PC-3 (cell line): ENCODE results near the gene ACP7. TPM values are rescaled to one million over a fixed set of nuclear protein-coding genes. Genes with fewer than 3 reads are reported as not detected.

ENCODE experiments used
- ATAC-seq: fragments of 200-7000 bp; cut with Tn5 transposase; 2 replicates; pipeline ENCODE4 v1.9.1; 2020; ENCODE audit warnings: mild to moderate bottlenecking, moderate library complexity
- Bru-seq: library from RNA; stranded (reverse); fragments of 400-500 nt; gene quantifications from one replicate; lab custom pipeline; 2021; lab: Mats Ljungman, UMichigan
- BruChase-seq, 2 experiments: library from RNA; stranded (reverse); fragments of 400-500 nt; gene quantifications; one replicate each; lab custom pipeline; 2021; lab: Mats Ljungman, UMichigan
- BruUV-seq: library from RNA; stranded (reverse); fragments of 400-500 nt; replicated peaks from 2 replicates; lab custom pipeline; 2021; lab: Mats Ljungman, UMichigan
- CTCF ChIA-PET: fragments of 300-600 bp; sonication (Branson Sonifier 250); formaldehyde crosslinking; loops from one replicate; lab custom pipeline; 2022; ENCODE audit warnings: antibody characterized with exemption; lab: Charles Lee
- POLR2A ChIA-PET: fragments of 300-600 bp; sonication (Branson Sonifier 250); formaldehyde crosslinking; loops from one replicate; lab custom pipeline; 2022; ENCODE audit warnings: antibody characterized with exemption; ENCODE audit not compliant: unreplicated experiment; lab: Charles Lee
- DNase-seq: peaks from one replicate; pipeline ENCODE4 v3.0.0-alpha.2; 2015
- H2AFZ ChIP-seq: fragments of 300-600 bp; sonication (generic); 2 replicates; pipeline ENCODE4 v1.6.0; 2016; ENCODE audit warnings: antibody characterized with exemption, low read length
- H3F3A ChIP-seq: fragments of 300-600 bp; sonication (generic); one replicate; pipeline ENCODE4 v1.6.0; 2017; ENCODE audit warnings: antibody characterized with exemption, low read length, control low read depth, mild to moderate bottlenecking; ENCODE audit not compliant: unreplicated experiment
- H3K27ac ChIP-seq: fragments of 300-600 bp; sonication (generic); 2 replicates; pipeline ENCODE4 v1.5.1; 2016; ENCODE audit warnings: mild to moderate bottlenecking, low read length
- H3K27me3 ChIP-seq: fragments of 300-600 bp; sonication (generic); 2 replicates; pipeline ENCODE4 v1.6.1; 2016; ENCODE audit warnings: low read length, mixed read lengths
- H3K36me3 ChIP-seq: fragments of 300-600 bp; sonication (generic); 2 replicates; pipeline ENCODE4 v1.6.1; 2016; ENCODE audit warnings: low read depth, mixed run types, low read length, mixed read lengths
- H3K4me1 ChIP-seq: fragments of 300-600 bp; sonication (generic); 2 replicates; pipeline ENCODE4 v1.5.1; 2016; ENCODE audit warnings: low read length; ENCODE audit not compliant: insufficient read depth
- H3K4me2 ChIP-seq: fragments of 300-600 bp; sonication (generic); 2 replicates; pipeline ENCODE4 v1.6.0; 2016; ENCODE audit warnings: low read length
- H3K4me3 ChIP-seq: fragments of 300-600 bp; sonication (generic); 2 replicates; pipeline ENCODE4 v1.5.1; 2016; ENCODE audit warnings: mild to moderate bottlenecking, low read length, mixed read lengths
- H3K79me2 ChIP-seq: fragments of 300-600 bp; sonication (generic); 2 replicates; pipeline ENCODE4 v1.6.1; 2017; ENCODE audit warnings: low read length, mixed read lengths
- H3K9ac ChIP-seq: fragments of 300-600 bp; sonication (generic); 2 replicates; pipeline ENCODE4 v1.6.0; 2016; ENCODE audit warnings: mild to moderate bottlenecking, low read length
- H3K9me2 ChIP-seq: fragments of 300-600 bp; sonication (generic); replicated peaks from 2 replicates; pipeline ENCODE4 v1.6.1; 2016; ENCODE audit warnings: mixed run types, low read length, mixed read lengths
- H3K9me3 ChIP-seq: fragments of 300-600 bp; sonication (generic); 2 replicates; pipeline ENCODE4 v1.6.1; 2016; ENCODE audit warnings: low read length, mixed read lengths
- H4K20me1 ChIP-seq: fragments of 300-600 bp; sonication (generic); 2 replicates; pipeline ENCODE4 v1.6.1; 2016; ENCODE audit warnings: low read length, mixed read lengths
- EZH2 ChIP-seq: fragments of 300-600 bp; sonication (generic); IDR thresholded peaks from one replicate; pipeline ENCODE4 v1.6.1; 2017; ENCODE audit warnings: antibody characterized with exemption, mild to moderate bottlenecking, low read length; ENCODE audit not compliant: unreplicated experiment
- EZH2phosphoT487 ChIP-seq: fragments of 300-600 bp; sonication (generic); IDR thresholded peaks from 2 replicates; pipeline ENCODE4 v1.6.1; 2018; ENCODE audit warnings: mild to moderate bottlenecking, antibody characterized with exemption, low read length, borderline replicate concordance
- intact Hi-C: fragments of 100-400 bp; cut with micrococcal nuclease; formaldehyde crosslinking; loops from 2 replicates; pipeline ENCODE4 v1.9.0; 2023
- long read RNA-seq: library from polyadenylated mRNA; unstranded; transcript quantifications from one replicate; pipeline ENCODE4 v2.0.0, GENCODE V29; 2021; ENCODE audit not compliant: unreplicated experiment
- total RNA-seq: library from RNA; depleted of rRNA; stranded (reverse); fragments of >200 nt; gene quantifications from 2 replicates; pipeline ENCODE4 v1.2.3, GENCODE V29; 2014; rRNA removed
- TF ChIP-seq, protein P1 (sequence below): fragments of 300-600 bp; sonication (generic); conservative IDR thresholded peaks from 2 replicates; pipeline ENCODE4 v1.5.1; 2017; ENCODE audit warnings: antibody characterized with exemption, low read depth, mild to moderate bottlenecking, low read length

The ACP7 gene
- 3.4 and 5.0 TPM in 2 replicates for total RNA-seq
- percentile 46 among the genes with signal in this experiment for Bru-seq, nascent RNA
- BruChase-seq, experiment 1, labeled RNA remaining after a 6-hour chase: percentile 57 among the genes with signal in this experiment
- percentile 41 among the genes with signal in this experiment for BruChase-seq, experiment 2, labeled RNA remaining after a 2-hour chase
- long read RNA-seq, partial matches to known transcripts: 4 of 9 reads
- long read RNA-seq, other reads (novel, unspliced or antisense): 3 of 9 reads

- H3K36me3 ChIP-seq: no peaks in the 10 kb centered on the region
- H3K4me1 ChIP-seq: peaks cover 17% of the 10 kb centered on the region
- no TSS peak for BruUV-seq
- peak within 1 kb of the TSS; percentile 78 for H3K9ac ChIP-seq
- ChIA-PET CTCF (interaction anchor here (0.7 kb wide), 1 partner anchor 246 kb away, joined by 3 read pairs; no protein-coding TSS in a partner anchor), POLR2A (interaction anchor here (0.6 kb wide), 1 partner anchor 9 kb away, joined by 4 read pairs; no protein-coding TSS in a partner anchor)
- peak within 1 kb of the TSS; percentile 90 for H3K4me2 ChIP-seq
- H3K9me3 ChIP-seq: no peaks in the 10 kb centered on the region
- peak within 1 kb of the TSS; percentile 82 for H2AFZ ChIP-seq
- intact Hi-C loops: no loop called here
- peak; percentile 32 for DNase-seq
- ATAC-seq: peak; percentile 54
- peak within 1 kb of the TSS; percentile 56 for H3K27ac ChIP-seq
- peak within 1 kb of the TSS; percentile 93 for H3K4me3 ChIP-seq
- H3F3A ChIP-seq: peaks cover 4% of the 10 kb centered on the region
- TF ChIP-seq EZH2: no peak
- TF ChIP-seq EZH2phosphoT487: no peak
- TF ChIP-seq, protein P1, sequence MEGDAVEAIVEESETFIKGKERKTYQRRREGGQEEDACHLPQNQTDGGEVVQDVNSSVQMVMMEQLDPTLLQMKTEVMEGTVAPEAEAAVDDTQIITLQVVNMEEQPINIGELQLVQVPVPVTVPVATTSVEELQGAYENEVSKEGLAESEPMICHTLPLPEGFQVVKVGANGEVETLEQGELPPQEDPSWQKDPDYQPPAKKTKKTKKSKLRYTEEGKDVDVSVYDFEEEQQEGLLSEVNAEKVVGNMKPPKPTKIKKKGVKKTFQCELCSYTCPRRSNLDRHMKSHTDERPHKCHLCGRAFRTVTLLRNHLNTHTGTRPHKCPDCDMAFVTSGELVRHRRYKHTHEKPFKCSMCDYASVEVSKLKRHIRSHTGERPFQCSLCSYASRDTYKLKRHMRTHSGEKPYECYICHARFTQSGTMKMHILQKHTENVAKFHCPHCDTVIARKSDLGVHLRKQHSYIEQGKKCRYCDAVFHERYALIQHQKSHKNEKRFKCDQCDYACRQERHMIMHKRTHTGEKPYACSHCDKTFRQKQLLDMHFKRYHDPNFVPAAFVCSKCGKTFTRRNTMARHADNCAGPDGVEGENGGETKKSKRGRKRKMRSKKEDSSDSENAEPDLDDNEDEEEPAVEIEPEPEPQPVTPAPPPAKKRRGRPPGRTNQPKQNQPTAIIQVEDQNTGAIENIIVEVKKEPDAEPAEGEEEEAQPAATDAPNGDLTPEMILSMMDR: no peak
- no peaks in the 10 kb centered on the region for H3K27me3 ChIP-seq
- H3K9me2 ChIP-seq: no peaks in the 10 kb centered on the region
- no peaks in the 10 kb centered on the region for H4K20me1 ChIP-seq
- H3K79me2 ChIP-seq: peaks cover 25% of the 10 kb centered on the region
Measured at GRCh38 chr19:39083983-39084731, at the start of gene ACP7. Gene ACP7, plus strand, starts transcription at chr19:39084368. Its CDS starts 902 bp downstream, at chr19:39085270.

- Histone ChIP-seq H3K36me3 (no peaks in the 10 kb centered on the region), H3K27me3 (no peaks in the 10 kb centered on the region), H3K4me2 (no peak overlapping the region), H3F3A (no peaks in the 10 kb centered on the region), H3K27ac (no peak overlapping the region), H4K20me1 (no peaks in the 10 kb centered on the region), H3K9ac (no peak overlapping the region), H3K9me2 (no peaks in the 10 kb centered on the region), H3K4me3 (no peak overlapping the region), H2AFZ (no peak overlapping the region), H3K79me2 (no peaks in the 10 kb centered on the region), H3K9me3 (no peaks in the 10 kb centered on the region), H3K4me1 (peaks cover 8% of the 10 kb centered on the region)
- BruUV-seq: no TSS peak
- POLR2A ChIA-PET: no interaction called here
- intact Hi-C loops: no loop called here
- TF ChIP-seq, protein P1: no peak
- no peak for TF ChIP-seq EZH2phosphoT487
- CTCF ChIA-PET: no interaction called here
- no peak for DNase-seq
- ATAC-seq: no peak
Measured at GRCh38 chr19:39036581-39036980, 47.6 kb upstream of the ACP7 start.

DNA sequence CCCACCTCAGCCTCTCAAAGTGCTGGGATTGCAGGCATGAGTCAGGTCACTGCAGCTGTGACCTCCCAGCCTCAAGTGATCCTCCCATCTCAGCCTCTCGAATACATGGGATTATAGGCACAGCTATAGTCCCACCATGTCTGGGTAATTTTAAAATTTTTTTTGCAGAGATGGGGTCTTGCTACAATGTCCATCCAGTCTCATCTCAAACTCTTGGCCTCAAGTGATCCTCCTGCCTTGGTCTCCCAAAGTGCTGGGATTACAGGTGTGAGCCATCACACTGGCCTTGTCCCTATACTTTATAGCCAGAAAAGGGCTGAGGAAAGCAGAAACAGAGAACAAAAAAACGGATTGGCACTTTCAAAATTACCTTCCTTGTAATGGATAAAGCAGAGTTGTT lies 47.0 kb upstream of the ACP7 start:
- CTCF ChIA-PET: no interaction called here
- H3K4me2 ChIP-seq: no peak overlapping the region
- no peak overlapping the region for H2AFZ ChIP-seq
- peaks cover 8% of the 10 kb centered on the region for H3K4me1 ChIP-seq
- POLR2A ChIA-PET: no interaction called here
- H3K9me2 ChIP-seq: no peaks in the 10 kb centered on the region
- H3K9me3 ChIP-seq: no peaks in the 10 kb centered on the region
- no peaks in the 10 kb centered on the region for H3K27me3 ChIP-seq
- H3K36me3 ChIP-seq: no peaks in the 10 kb centered on the region
- no peaks in the 10 kb centered on the region for H3K79me2 ChIP-seq
- no TSS peak for BruUV-seq
- H3K9ac ChIP-seq: no peak overlapping the region
- no peak overlapping the region for H3K27ac ChIP-seq
- no peaks in the 10 kb centered on the region for H3F3A ChIP-seq
- no peaks in the 10 kb centered on the region for H4K20me1 ChIP-seq
- H3K4me3 ChIP-seq: no peak overlapping the region
- no peak for DNase-seq
- no peak for ATAC-seq
- intact Hi-C loops: no loop called here
- no peak for TF ChIP-seq EZH2phosphoT487
- no peak for TF ChIP-seq EZH2
- TF ChIP-seq, protein P1: no peak
